Ishikawa (cell line): ENCODE measurements around the gene HMMR.

Experiments used
- CEBPB ChIP-seq: IDR thresholded peaks from 2 replicates; pipeline ENCODE4 v1.6.1; 2012
- CREB1 ChIP-seq: IDR thresholded peaks from 2 replicates; pipeline ENCODE4 v1.6.1; 2012; ENCODE audit warnings: low read depth
- EGR1 ChIP-seq: IDR thresholded peaks from 2 replicates; pipeline ENCODE4 v1.6.1; 2012
- EP300 ChIP-seq: IDR thresholded peaks from 2 replicates; pipeline ENCODE4 v1.6.1; 2012; ENCODE audit warnings: borderline replicate concordance
- FOXM1 ChIP-seq: IDR thresholded peaks from 2 replicates; pipeline ENCODE4 v1.6.1; 2012; ENCODE audit warnings: low read depth, borderline replicate concordance
- NFIC ChIP-seq: IDR thresholded peaks from 2 replicates; pipeline ENCODE4 v1.6.1; 2012
- RAD21 ChIP-seq: IDR thresholded peaks from 2 replicates; pipeline ENCODE4 v1.6.1; 2012; ENCODE audit warnings: low read depth
- TAF1 ChIP-seq: IDR thresholded peaks from 2 replicates; pipeline ENCODE4 v1.6.1; 2012; ENCODE audit warnings: low read depth, mild to moderate bottlenecking
- TCF12 ChIP-seq: IDR thresholded peaks from 2 replicates; pipeline ENCODE4 v1.6.1; 2012; ENCODE audit warnings: low read depth
- TEAD4 ChIP-seq: IDR thresholded peaks from 2 replicates; pipeline ENCODE4 v1.6.1; 2012
- YY1 ChIP-seq: IDR thresholded peaks from 2 replicates; pipeline ENCODE4 v1.6.1; 2012; ENCODE audit warnings: low read depth
- ZBTB7A ChIP-seq: IDR thresholded peaks from 2 replicates; pipeline ENCODE4 v1.6.1; 2012; ENCODE audit warnings: low read depth
- TF ChIP-seq, protein P1 (sequence below): IDR thresholded peaks from 2 replicates; pipeline ENCODE4 v1.6.1; 2012
- TF ChIP-seq, protein P2 (sequence below): IDR thresholded peaks from 2 replicates; pipeline ENCODE4 v1.6.1; 2012; ENCODE audit warnings: low read depth, mild to moderate bottlenecking
- TF ChIP-seq, protein P3 (sequence below): IDR thresholded peaks from 2 replicates; pipeline ENCODE4 v1.6.1; 2012

Gene HMMR

DNA sequence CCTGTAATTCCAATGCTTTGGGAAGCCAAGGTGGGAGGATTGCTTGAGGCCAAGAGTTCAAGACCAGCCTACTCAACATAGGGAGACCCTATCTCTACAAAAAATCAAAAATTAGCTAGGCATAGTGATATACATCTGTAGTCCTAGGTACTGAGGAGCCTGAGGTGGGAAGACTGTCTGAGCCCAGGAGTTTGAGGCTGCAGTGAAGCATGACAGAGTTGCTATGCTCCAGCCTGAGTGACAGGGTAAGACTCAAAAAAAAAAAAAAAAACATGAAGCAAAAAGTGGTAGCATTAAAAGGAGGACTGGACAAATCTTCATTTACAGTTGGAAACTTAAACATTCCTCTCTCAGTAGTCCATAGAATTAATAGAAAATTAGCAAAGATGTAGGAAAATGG, 13.2 kb upstream of the HMMR start:
- TF ChIP-seq FOXM1 (no peak), EP300 (no peak), NFIC (no peak), TAF1 (no peak)
- TF ChIP-seq, protein P1, sequence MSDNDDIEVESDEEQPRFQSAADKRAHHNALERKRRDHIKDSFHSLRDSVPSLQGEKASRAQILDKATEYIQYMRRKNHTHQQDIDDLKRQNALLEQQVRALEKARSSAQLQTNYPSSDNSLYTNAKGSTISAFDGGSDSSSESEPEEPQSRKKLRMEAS: no peak

DNA sequence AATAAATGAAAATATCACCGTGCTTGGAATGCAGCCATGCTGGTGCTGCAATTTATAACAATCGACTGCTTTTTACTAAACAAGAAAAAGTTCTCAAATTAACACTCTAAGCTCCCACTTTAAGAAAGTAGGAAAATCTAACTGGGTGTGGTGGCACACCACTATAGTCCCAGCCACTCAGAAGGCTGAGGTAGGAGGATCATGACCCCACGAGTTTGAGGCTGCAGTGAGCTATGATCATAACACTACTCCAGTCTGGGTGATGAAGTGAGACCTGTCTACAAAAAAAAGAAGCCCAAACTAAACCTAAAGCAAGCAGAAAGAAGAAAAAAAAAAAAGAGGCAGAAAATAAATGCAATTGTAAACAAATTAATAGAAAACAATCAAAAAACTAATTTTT, 12.6 kb upstream of the HMMR start:
- TF ChIP-seq EP300 (no peak), FOXM1 (no peak), ZBTB7A (no peak), CREB1 (no peak), TCF12 (no peak), RAD21 (no peak), TEAD4 (no peak), NFIC (no peak), YY1 (no peak), EGR1 (no peak), TAF1 (no peak), CEBPB (no peak)
- TF ChIP-seq, protein P1: no peak
- TF ChIP-seq, protein P2, sequence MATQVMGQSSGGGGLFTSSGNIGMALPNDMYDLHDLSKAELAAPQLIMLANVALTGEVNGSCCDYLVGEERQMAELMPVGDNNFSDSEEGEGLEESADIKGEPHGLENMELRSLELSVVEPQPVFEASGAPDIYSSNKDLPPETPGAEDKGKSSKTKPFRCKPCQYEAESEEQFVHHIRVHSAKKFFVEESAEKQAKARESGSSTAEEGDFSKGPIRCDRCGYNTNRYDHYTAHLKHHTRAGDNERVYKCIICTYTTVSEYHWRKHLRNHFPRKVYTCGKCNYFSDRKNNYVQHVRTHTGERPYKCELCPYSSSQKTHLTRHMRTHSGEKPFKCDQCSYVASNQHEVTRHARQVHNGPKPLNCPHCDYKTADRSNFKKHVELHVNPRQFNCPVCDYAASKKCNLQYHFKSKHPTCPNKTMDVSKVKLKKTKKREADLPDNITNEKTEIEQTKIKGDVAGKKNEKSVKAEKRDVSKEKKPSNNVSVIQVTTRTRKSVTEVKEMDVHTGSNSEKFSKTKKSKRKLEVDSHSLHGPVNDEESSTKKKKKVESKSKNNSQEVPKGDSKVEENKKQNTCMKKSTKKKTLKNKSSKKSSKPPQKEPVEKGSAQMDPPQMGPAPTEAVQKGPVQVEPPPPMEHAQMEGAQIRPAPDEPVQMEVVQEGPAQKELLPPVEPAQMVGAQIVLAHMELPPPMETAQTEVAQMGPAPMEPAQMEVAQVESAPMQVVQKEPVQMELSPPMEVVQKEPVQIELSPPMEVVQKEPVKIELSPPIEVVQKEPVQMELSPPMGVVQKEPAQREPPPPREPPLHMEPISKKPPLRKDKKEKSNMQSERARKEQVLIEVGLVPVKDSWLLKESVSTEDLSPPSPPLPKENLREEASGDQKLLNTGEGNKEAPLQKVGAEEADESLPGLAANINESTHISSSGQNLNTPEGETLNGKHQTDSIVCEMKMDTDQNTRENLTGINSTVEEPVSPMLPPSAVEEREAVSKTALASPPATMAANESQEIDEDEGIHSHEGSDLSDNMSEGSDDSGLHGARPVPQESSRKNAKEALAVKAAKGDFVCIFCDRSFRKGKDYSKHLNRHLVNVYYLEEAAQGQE: no peak
- TF ChIP-seq, protein P3, sequence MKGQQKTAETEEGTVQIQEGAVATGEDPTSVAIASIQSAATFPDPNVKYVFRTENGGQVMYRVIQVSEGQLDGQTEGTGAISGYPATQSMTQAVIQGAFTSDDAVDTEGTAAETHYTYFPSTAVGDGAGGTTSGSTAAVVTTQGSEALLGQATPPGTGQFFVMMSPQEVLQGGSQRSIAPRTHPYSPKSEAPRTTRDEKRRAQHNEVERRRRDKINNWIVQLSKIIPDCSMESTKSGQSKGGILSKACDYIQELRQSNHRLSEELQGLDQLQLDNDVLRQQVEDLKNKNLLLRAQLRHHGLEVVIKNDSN: no peak

DNA sequence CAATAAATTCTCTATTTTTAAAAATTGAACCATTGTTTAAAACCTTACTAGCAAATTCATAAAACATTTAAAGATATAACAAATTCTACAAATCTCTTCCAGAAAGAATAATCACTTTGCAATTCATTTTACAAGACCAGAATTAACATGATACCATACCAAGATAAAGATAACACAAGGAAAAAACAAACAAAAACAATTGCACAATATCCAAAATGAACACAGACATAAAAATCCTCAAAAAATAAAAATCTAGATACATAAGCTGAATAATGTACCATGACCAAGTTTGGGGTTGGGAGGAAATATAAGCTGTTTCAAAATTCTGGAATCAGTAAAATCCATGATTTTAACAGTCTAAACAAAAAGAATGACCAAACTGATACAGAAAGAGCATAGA, 11.9 kb upstream of the HMMR start:
- no peak for TF ChIP-seq YY1

DNA sequence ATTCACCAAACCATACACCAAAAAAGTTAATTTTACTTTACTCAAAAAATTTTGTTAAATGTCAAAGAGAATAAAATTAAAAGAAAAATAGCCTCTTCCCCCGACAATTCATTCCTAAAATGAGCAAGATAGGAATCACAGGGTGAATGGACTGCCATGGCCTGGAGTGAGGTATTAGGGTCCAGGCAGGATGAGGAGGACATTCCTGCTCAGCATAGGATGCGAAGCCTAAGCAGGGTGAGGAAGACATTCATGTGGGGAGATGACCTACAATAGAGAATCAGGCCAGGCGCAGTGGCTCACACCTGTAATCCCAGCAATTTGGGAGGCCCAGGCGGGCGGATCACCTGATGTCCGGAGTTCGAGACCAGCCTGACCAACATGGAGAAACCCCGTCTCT, 8.9 kb upstream of the HMMR start:
- TF ChIP-seq TCF12 (no peak), EGR1 (no peak), EP300 (no peak), TAF1 (no peak), NFIC (no peak), FOXM1 (no peak), YY1 (no peak), TEAD4 (no peak), CEBPB (no peak), RAD21 (no peak), ZBTB7A (no peak), CREB1 (no peak)
- TF ChIP-seq, protein P2: no peak
- TF ChIP-seq, protein P3: no peak
- TF ChIP-seq, protein P1: no peak

DNA sequence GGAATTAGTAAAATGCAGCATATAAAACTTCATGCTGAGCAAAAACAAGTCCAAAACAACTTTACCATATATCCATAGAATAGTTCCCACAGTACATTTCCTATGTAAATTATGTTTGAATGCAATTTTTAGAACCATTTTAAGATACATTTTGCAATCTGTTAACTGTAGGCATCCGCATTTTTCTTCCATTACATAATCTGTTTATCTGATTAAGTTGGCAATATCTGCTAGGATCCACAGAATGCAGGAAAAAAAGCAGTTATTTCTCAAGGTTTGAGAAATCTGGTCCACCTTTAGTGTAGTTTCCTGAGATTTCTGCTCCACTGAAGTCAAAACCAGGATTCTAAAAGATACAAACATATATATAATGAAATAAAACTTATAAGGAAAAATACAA, 6.7 kb upstream of the HMMR start:
- no peak for TF ChIP-seq CEBPB

DNA sequence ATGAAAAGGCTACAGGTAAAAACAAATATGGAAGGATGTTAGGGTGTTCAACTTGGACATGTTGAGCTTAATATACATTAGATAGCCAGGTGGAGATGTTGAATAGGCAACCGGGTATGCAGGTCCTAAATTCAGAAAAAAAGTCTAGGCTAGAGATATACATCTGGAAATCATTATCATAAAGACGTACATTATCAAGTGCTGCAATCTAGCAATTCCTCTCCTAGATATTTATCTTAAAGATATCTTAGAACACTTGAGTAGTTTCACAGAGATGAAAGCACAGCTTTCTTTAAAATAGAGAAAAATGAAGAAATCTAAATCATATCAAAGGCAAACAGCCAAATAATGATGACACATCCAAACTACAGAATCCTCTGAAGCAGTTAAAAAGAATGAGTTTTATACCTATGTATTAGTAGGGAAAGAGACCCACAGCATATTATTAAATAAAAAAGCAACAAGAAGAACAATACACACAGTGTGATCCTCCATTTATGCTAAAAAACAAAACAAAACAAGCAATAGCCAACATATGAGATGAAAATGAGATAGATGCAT, 4.3 kb upstream of the HMMR start:
- TF ChIP-seq CEBPB: no peak
- TF ChIP-seq CREB1: no peak
- TF ChIP-seq TEAD4: no peak
- TF ChIP-seq TAF1: no peak
- TF ChIP-seq, protein P1: no peak
- no peak for TF ChIP-seq EP300
- TF ChIP-seq, protein P3: no peak
- TF ChIP-seq TCF12: no peak
- no peak for TF ChIP-seq ZBTB7A
- TF ChIP-seq FOXM1: no peak
- TF ChIP-seq YY1: no peak
- TF ChIP-seq NFIC: no peak
- TF ChIP-seq, protein P2: no peak
- TF ChIP-seq EGR1: no peak
- no peak for TF ChIP-seq RAD21
